ENCODE results near the gene SKP1. TPM values are rescaled to one million over a fixed set of nuclear protein-coding genes. Genes with fewer than 3 reads are reported as not detected.

SKP1 gene
- polyA plus RNA-seq, 1 of the 3 experiments (the other 2 are of a cell fraction) = 407 TPM

- Histone ChIP-seq H3K9me3 (no peaks in the 10 kb centered on the region), H3K9ac (peak overlapping the region; percentile 32; the same call in 1 of the 2 replicates), H3K9me2 (no peaks in the 10 kb centered on the region), H3K4me1 (ENCODE audit: control insufficient read depth in 1 of 2, insufficient read depth in 2 of 2, low read depth in 1 of 2, low read length in 1 of 2) (peaks cover 13 to 61% of the 10 kb centered on the region in 2 experiments), H3K36me3 (replicated peaks in 1 of 2; ENCODE audit: control insufficient read depth in 1 of 2, insufficient read depth in 2 of 2, low read length in 1 of 2) (no peaks in the 10 kb centered on the region), H3K4me3 (ENCODE audit: low read depth in 2 of 2, low read length in 1 of 2) (no peak overlapping the region), H4K20me1 (ENCODE audit: insufficient read depth) (no peaks in the 10 kb centered on the region), H3K4me2 (peak overlapping the region; percentile 18), H3F3A (replicated peaks; ENCODE audit: insufficient read depth) (peaks cover 5% of the 10 kb centered on the region), H3K79me2 (ENCODE audit: insufficient read depth) (no peaks in the 10 kb centered on the region), H2AFZ (ENCODE audit: low read depth) (peak overlapping the region; percentile 86; the same call in 1 of the 2 replicates), H3K27me3 (ENCODE audit: insufficient read depth) (no peaks in the 10 kb centered on the region), H3K27ac (ENCODE audit: low read depth in 2 of 2, low read length in 1 of 2) (peak overlapping the region; percentile 64 to 82)
- TF ChIP-seq, protein P1, sequence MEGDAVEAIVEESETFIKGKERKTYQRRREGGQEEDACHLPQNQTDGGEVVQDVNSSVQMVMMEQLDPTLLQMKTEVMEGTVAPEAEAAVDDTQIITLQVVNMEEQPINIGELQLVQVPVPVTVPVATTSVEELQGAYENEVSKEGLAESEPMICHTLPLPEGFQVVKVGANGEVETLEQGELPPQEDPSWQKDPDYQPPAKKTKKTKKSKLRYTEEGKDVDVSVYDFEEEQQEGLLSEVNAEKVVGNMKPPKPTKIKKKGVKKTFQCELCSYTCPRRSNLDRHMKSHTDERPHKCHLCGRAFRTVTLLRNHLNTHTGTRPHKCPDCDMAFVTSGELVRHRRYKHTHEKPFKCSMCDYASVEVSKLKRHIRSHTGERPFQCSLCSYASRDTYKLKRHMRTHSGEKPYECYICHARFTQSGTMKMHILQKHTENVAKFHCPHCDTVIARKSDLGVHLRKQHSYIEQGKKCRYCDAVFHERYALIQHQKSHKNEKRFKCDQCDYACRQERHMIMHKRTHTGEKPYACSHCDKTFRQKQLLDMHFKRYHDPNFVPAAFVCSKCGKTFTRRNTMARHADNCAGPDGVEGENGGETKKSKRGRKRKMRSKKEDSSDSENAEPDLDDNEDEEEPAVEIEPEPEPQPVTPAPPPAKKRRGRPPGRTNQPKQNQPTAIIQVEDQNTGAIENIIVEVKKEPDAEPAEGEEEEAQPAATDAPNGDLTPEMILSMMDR (IDR thresholded peaks at IDR 0.05) = no peak
- TF ChIP-seq NFIC (IDR thresholded peaks at IDR 0.05; ENCODE audit: borderline replicate concordance) (no peak), TEAD4 (IDR thresholded peaks at IDR 0.05; ENCODE audit: borderline replicate concordance, insufficient read depth) (no peak), YY1 (IDR thresholded peaks at IDR 0.05; ENCODE audit: low read depth) (no peak), USF1 (IDR thresholded peaks at IDR 0.05; ENCODE audit: borderline replicate concordance, low read depth) (0 out of 2 replicates have a peak, but pooled peaks have one; percentile 28), EZH2phosphoT487 (IDR thresholded peaks at IDR 0.05; ENCODE audit: borderline replicate concordance, low read depth) (no peak), TCF12 (IDR thresholded peaks at IDR 0.05) (0 out of 2 replicates have a peak, but pooled peaks have one; percentile 8), SIN3A (IDR thresholded peaks at IDR 0.05; ENCODE audit: borderline replicate concordance, low read depth, low read length) (no peak), RCOR1 (IDR thresholded peaks at IDR 0.05; ENCODE audit: low read length) (no peak), NRF1 (IDR thresholded peaks at IDR 0.05; ENCODE audit: low read depth, low read length) (no peak), POLR2AphosphoS5 (IDR thresholded peaks at IDR 0.05; ENCODE audit: low read depth, low read length) (no peak), ELF1 (IDR thresholded peaks at IDR 0.05) (no peak), FOSL2 (IDR thresholded peaks at IDR 0.05; ENCODE audit: borderline replicate concordance, low read depth) (peak; percentile 22; the same call in 1 of the 2 replicates), RXRA (IDR thresholded peaks at IDR 0.05; ENCODE audit: borderline replicate concordance, low read depth) (no peak), REST (IDR thresholded peaks at IDR 0.05; ENCODE audit: low read depth, low read length) (no peak), MXI1 (IDR thresholded peaks at IDR 0.05; ENCODE audit: low read depth, low read length) (no peak), GABPA (IDR thresholded peaks at IDR 0.05; ENCODE audit: low read depth) (no peak), TAF1 (IDR thresholded peaks at IDR 0.05; ENCODE audit: borderline replicate concordance, low read depth, low read length) (no peak)
- TF ChIP-seq, protein P2, sequence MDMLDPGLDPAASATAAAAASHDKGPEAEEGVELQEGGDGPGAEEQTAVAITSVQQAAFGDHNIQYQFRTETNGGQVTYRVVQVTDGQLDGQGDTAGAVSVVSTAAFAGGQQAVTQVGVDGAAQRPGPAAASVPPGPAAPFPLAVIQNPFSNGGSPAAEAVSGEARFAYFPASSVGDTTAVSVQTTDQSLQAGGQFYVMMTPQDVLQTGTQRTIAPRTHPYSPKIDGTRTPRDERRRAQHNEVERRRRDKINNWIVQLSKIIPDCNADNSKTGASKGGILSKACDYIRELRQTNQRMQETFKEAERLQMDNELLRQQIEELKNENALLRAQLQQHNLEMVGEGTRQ (IDR thresholded peaks at IDR 0.05; ENCODE audit: borderline replicate concordance, low read depth, low read length) = no peak
- TF ChIP-seq, protein P3, sequence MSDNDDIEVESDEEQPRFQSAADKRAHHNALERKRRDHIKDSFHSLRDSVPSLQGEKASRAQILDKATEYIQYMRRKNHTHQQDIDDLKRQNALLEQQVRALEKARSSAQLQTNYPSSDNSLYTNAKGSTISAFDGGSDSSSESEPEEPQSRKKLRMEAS (IDR thresholded peaks at IDR 0.05; ENCODE audit: low read depth) = peak; percentile 68; the same call in 1 of the 2 replicates
- CTCF ChIA-PET = interaction anchor here (1.1 to 3.4 kb wide), 9 partner anchors 8 to 189 kb away, joined by 3 to 20 read pairs (median 6); partner anchors contain the start of gene TCF7
- peak; percentile 45 for DNase-seq
- POLR2A ChIA-PET = interaction anchor here (1.2 to 1.6 kb wide), 3 partner anchors 11 to 61 kb away, joined by 3 to 4 read pairs (median 3); no protein-coding TSS in a partner anchor
- WGBS (ENCODE audit: low lambda C conversion rate) = 49% methylated on average over 10 of the region's 10 CpGs
Measured at GRCh38 chr5:134100283-134101091, 76.3 kb downstream of the SKP1 start.
